Stimulated activated naive CD4-positive, alpha-beta T cell treated with Interleukin-2 at 50 U/mL for 16 hours (primary cell): ENCODE data around the gene NOL12.

Experiments
- DNase-seq: peaks from one replicate; lab custom pipeline; 2025; lab: John Stamatoyannopoulos, UW

NOL12 gene

GRCh38 chr22:37659066-37659896 lies 26.9 kb upstream of the NOL12 start:
- DNase-seq = no peak

GRCh38 chr22:37659897-37660708 lies 26.0 kb upstream of the NOL12 start:
- DNase-seq = no peak

- no peak for DNase-seq
Measured at GRCh38 chr22:37660709-37661045, 25.5 kb upstream of the NOL12 start.

- DNase-seq = no peak
Measured at GRCh38 chr22:37661160-37661924, 24.8 kb upstream of the NOL12 start.

- DNase-seq = no peak
Measured at GRCh38 chr22:37662039-37662438, 24.1 kb upstream of the NOL12 start.

GRCh38 chr22:37663521-37664140 lies 22.5 kb upstream of the NOL12 start:
- DNase-seq = no peak

- no peak for DNase-seq
Measured at GRCh38 chr22:37664249-37665101, 21.7 kb upstream of the NOL12 start.

- DNase-seq = no peak
Measured at GRCh38 chr22:37665487-37665886, 20.7 kb upstream of the NOL12 start.

GRCh38 chr22:37669586-37669985 lies 16.6 kb upstream of the NOL12 start:
- DNase-seq = no peak

GRCh38 chr22:37672206-37672919 lies 13.8 kb upstream of the NOL12 start:
- no peak for DNase-seq

- DNase-seq = no peak
Measured at GRCh38 chr22:37672920-37673455, 13.2 kb upstream of the NOL12 start.

GRCh38 chr22:37674248-37674647 lies 11.9 kb upstream of the NOL12 start:
- no peak for DNase-seq

- DNase-seq = peak; percentile 43
Measured at GRCh38 chr22:37674951-37675929, 10.9 kb upstream of the NOL12 start, which contains the start of gene LGALS1. Gene LGALS1 (plus strand): TSS chr22:37675636. CDS start chr22:37675703, 67 bp downstream.

GRCh38 chr22:37675930-37676735 lies 10.0 kb upstream of the NOL12 start:
- no peak for DNase-seq

- peak; percentile 93 for DNase-seq
Measured at GRCh38 chr22:37676736-37677492, 9.2 kb upstream of the NOL12 start.

GRCh38 chr22:37677493-37677974 lies 8.6 kb upstream of the NOL12 start:
- DNase-seq = no peak

- DNase-seq = no peak
Measured at GRCh38 chr22:37678372-37678771, 7.8 kb upstream of the NOL12 start.
